NB4 (cell line): ENCODE measurements around the gene NDOR1.

Source experiments
- MYC ChIP-seq: IDR thresholded peaks from 2 replicates; pipeline ENCODE4 v1.6.1; 2011; ENCODE audit warnings: low read depth, low read length
- POLR2A ChIP-seq: IDR thresholded peaks from 2 replicates; pipeline ENCODE4 v1.6.1; 2011; ENCODE audit warnings: mild to moderate bottlenecking; ENCODE audit not compliant: insufficient read length; ENCODE audit errors: extremely low read depth
- TF ChIP-seq, protein P1 (sequence below): IDR thresholded peaks from one replicate; pipeline ENCODE4 v1.5.1; 2012; ENCODE audit warnings: low read depth, low read length

DNA sequence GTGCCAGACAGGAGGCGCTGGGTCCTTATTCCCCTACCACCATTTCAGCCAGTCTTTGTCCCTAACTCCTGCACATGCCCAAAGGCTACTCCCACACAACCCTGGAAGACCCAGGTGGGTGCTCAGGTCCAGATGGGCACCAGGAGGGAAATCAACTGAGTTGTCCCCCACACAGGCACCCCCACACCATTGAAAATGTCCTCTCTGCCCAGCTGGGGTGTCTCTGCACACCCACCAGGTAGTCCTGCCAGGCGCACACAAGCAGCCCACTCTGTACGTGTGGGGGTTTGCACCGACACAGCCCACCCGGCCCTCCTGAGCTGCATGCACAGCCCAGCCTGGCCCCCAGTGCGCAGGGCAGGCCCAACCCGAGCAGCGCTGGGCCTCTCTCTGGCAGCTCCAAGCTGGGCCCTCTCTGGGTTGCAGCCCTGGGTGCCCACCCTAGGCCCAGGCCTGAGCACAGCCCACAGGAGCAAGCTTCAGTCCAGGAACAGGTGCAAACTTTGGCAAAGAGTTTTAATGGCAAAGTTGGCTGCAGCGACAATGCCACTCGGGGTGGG lies 14.3 kb downstream of the NDOR1 start:
- TF ChIP-seq, protein P1, sequence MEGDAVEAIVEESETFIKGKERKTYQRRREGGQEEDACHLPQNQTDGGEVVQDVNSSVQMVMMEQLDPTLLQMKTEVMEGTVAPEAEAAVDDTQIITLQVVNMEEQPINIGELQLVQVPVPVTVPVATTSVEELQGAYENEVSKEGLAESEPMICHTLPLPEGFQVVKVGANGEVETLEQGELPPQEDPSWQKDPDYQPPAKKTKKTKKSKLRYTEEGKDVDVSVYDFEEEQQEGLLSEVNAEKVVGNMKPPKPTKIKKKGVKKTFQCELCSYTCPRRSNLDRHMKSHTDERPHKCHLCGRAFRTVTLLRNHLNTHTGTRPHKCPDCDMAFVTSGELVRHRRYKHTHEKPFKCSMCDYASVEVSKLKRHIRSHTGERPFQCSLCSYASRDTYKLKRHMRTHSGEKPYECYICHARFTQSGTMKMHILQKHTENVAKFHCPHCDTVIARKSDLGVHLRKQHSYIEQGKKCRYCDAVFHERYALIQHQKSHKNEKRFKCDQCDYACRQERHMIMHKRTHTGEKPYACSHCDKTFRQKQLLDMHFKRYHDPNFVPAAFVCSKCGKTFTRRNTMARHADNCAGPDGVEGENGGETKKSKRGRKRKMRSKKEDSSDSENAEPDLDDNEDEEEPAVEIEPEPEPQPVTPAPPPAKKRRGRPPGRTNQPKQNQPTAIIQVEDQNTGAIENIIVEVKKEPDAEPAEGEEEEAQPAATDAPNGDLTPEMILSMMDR: no peak
- TF ChIP-seq MYC (no peak), POLR2A (no peak)
